NCI-H524 (cell line): ENCODE data around the gene ALDH3B1.

Experiments
- DNase-seq, 2 experiments: peaks; one replicate each; lab custom pipeline; 2025; lab: John Stamatoyannopoulos, UW

ALDH3B1 gene

GRCh38 chr11:68067991-68068390 is 57.9 kb downstream of the ALDH3B1 start:
- DNase-seq: no peak

DNA sequence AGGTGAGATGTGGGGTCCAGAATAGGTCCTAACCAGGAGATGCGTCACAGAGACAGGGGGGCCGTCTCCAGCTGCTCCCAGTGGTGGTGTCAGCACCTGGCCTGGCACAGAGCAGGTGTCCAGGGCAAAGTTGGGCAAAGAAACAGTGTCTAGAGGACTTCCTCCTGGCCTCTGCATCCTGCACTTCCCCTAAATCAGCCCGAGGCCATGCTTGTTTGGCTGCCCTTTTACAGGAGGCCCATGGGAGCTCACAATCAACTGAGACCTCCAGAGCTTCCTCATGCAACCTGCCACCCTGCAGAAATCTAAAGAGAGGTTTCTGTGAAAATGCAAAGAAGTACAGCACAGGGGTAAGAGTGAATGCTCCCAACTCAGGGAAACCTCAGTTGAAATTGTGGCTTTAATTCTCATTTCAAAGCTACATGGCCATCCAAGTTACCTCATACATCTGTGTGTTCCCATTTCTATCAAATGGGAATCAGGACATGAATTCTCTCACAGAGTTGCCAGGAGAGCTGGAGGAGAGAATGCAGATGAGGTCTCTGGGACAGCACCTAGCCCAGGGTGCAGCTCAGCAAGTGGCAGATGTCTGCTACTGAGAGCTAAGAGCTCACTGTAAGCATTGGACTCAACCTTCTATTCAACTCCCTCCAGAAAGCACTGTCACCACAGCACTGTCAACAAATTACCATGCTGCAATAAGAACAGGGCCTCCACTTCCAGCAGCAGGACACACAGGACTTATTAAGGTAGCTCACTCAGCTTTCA is 61.3 kb downstream of the ALDH3B1 start:
- no peak for DNase-seq

DNA sequence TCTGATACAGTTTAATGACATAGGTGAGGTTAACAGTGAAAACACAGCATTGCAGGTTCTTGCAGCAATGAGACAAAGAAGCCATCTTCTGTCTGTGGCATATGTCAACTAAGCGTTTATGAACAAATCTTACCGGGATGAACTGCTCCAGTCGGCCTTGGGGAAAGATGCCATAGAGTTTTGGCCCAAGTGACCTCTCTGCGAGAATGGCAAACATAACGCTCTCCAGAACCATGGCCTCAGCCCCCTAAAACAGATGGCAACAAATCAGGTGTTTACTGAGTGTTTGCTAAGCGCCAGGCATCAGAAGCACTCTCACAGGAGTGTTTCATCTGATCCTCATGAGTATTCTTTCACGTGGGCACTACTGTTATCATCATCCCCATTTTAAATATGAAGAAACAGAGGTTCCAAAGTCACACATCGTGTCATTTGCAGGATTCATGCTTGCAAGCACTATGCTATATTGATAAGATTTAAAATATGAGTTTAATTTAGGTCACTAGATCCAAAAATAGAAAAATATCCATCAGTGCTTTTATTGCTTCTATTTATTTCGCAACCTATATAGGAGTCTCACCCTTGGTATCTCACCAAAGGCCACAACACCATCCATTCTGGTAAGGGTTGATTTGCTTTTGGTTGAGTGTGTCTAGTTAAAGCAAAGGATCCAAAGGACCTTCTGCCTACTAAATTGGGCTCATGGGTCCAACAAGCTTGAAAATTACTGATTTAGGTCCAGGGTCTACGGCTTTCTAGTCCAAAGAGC is 64.6 kb downstream of the ALDH3B1 start:
- no peak for DNase-seq

- no peak for DNase-seq
Observed at GRCh38 chr11:68076371-68077042, 66.4 kb downstream of the ALDH3B1 start.

- no peak for DNase-seq
Observed at GRCh38 chr11:68077617-68078582, 67.8 kb downstream of the ALDH3B1 start.
